Uterus (tissue), 2 donors: Measurements from ENCODE around the gene LRR1.

Experiments used
- POLR2A ChIP-seq, 2 donors: fragments of 450-650 bp; IDR thresholded peaks; one replicate each; pipeline ENCODE4 v1.6.1; 2016; ENCODE audit warnings: antibody characterized with exemption in 2 of 2, mild to moderate bottlenecking in 1 of 2, moderate library complexity in 1 of 2
- TF ChIP-seq, protein P1 (sequence below), 4 experiments: fragments of 200-600 bp in 2 of 4; fragments of 450-650 bp in 2 of 4; sonication (generic) in 2 of 4; IDR thresholded peaks; one replicate each; pipeline ENCODE4 v1.5.1; 2016 to 2019; ENCODE audit warnings: antibody characterized with exemption in 4 of 4, mild to moderate bottlenecking in 2 of 4, moderate library complexity in 1 of 4

DNA sequence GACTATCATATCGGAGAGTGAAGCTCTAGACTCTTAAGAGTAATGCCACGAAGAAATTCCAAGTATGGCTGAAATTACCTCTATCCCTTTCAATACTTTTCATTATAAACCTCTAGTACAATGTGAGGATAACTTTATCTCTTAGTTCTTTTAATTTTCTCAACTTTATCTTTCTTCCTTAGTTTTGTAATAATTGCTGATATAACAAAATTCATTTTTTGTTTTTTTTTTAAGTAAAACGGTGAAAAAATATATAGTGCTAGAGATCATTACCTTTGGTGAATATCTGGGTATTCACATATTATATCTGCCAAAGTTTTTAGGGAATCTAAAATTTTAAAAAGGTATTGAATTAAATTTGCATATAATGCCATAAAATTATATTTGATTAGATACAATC lies 55.8 kb downstream of the LRR1 start:
- no peak for TF ChIP-seq POLR2A (IDR thresholded peaks at IDR 0.05)
- TF ChIP-seq, protein P1, sequence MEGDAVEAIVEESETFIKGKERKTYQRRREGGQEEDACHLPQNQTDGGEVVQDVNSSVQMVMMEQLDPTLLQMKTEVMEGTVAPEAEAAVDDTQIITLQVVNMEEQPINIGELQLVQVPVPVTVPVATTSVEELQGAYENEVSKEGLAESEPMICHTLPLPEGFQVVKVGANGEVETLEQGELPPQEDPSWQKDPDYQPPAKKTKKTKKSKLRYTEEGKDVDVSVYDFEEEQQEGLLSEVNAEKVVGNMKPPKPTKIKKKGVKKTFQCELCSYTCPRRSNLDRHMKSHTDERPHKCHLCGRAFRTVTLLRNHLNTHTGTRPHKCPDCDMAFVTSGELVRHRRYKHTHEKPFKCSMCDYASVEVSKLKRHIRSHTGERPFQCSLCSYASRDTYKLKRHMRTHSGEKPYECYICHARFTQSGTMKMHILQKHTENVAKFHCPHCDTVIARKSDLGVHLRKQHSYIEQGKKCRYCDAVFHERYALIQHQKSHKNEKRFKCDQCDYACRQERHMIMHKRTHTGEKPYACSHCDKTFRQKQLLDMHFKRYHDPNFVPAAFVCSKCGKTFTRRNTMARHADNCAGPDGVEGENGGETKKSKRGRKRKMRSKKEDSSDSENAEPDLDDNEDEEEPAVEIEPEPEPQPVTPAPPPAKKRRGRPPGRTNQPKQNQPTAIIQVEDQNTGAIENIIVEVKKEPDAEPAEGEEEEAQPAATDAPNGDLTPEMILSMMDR (IDR thresholded peaks at IDR 0.05): no peak
